Myocyte (in vitro differentiated cells): ENCODE data around the gene SCYGR2. TPM values are rescaled to one million over a fixed set of nuclear protein-coding genes. Genes with fewer than 3 reads are reported as not detected.

Experiments
- DNase-seq: peaks from one replicate; pipeline ENCODE4 v3.0.0-alpha.2; 2012; ENCODE audit warnings: low read depth
- polyA plus RNA-seq: library from polyadenylated mRNA; unstranded; fragments of >200 nt; gene quantifications from one replicate; pipeline ENCODE4 v1.2.1, GENCODE V29; 2012; ENCODE audit warnings: missing spikeins
- total RNA-seq: library from RNA; depleted of rRNA; stranded (reverse); fragments of >200 nt; gene quantifications from 2 replicates; pipeline ENCODE4 v1.2.3, GENCODE V29; 2014

Gene SCYGR2
- total RNA-seq = not detected in 2 replicates
- not detected for polyA plus RNA-seq

DNA sequence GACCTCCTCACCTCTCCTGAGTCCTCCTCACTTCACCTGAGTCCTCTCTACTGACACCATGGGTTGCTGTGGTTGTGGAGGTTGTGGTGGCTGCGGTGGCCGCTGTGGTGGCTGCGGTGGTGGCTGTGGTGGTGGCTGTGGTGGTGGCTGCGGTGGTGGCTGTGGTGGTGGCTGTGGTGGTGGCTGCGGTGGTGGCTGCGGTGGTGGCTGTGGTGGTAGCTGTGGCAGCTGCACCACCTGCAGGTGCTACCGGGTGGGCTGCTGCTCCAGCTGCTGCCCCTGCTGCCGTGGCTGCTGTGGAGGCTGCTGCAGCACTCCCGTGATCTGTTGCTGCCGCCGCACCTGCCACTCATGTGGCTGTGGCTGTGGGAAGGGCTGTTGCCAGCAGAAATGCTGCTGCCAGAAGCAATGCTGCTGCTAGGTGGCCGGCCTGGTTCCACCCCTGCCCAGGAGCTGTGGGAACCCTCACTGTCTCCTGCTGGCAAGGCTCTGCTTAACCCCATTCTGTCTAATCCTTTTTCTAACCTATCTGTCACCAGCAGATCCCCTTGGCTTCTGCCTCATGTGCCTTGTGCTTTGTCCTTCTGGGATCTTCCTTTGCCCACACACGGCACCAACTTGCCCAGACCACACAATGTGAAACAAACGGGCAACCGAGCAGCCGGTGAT lies at the start of gene SCYGR2:
Gene SCYGR2 (plus strand): TSS at position 59 of the 669 bp plus-strand sequence. CDS start 0 bp downstream, at position 59.
- DNase-seq = peak; percentile 32

DNA sequence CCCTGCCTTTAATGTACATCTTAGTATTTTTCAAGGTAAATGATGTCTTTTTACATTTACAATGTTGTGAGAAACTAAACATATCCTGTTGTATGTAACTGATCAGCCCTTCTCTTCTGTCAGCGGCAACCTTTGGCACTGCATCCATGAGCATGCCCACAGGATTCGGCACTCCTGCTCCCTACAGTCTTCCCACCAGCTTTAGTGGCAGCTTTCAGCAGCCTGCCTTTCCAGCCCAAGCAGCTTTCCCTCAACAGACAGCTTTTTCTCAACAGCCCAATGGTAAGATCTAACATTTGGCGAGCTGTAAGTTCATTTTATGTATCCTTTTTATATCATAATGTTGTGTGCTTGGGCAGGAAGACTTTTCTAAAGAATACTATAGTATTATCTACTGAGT lies 46.9 kb upstream of the SCYGR2 start:
- no peak for DNase-seq

DNA sequence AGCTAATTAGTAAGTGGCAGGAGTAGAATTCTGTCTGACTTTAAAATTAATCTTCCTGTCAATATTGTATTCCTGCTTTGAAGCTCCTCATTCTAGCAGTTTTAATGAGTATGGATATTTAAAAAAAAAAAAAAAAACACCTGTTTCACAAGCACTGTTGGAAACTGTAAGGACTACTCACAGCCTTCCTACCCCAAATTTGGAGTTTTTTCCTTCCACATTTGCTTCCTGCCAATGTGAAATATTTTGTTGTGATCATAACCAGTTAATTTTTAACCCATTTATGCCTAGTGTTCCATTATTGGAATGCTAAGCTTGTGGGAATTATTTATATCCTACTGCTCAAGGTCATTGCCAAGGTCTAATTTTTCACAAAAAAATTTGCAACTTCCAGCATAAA lies 36.1 kb upstream of the SCYGR2 start:
- no peak for DNase-seq

DNA sequence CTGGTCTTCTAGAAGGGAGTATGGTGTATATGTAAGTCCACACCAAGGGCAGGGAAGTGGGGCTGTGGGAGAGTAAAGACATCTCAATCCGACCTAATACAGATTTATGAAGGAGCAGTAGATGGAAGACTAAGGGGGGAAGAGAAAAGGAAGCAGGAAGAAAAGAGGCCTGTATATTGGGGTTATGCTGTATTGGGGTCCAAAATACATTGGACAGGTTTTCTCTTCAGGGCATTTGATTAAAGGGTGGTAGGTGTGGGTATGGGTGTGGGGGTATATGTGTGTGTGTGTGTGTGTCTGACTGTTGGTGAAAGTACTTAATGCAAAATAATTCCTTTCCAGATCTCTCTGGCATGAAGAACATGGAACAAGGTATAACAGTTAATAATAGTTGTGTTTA lies 33.6 kb upstream of the SCYGR2 start:
- DNase-seq = no peak

DNA sequence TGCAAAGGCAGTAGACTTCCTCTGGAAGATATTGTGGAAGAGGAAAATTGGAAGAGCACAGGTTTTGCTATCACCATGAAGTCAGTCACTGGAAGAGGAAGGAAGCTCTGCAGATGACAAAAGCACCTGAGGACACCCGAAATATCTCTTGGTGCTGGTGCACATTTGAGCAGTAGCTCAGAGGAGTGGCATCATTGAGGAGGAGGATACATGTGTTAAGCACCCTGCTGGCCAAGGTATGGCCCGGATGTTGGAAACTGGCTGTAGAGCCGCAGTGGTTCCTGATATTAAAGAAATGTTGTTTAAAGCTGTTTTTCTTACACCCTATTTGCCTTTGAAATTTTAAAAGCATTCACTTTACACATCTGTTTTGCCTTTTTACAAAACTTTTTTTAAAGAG lies 32.7 kb upstream of the SCYGR2 start:
- no peak for DNase-seq

GRCh38 chr2:227568852-227569169 lies 29.9 kb upstream of the SCYGR2 start:
- no peak for DNase-seq

DNA sequence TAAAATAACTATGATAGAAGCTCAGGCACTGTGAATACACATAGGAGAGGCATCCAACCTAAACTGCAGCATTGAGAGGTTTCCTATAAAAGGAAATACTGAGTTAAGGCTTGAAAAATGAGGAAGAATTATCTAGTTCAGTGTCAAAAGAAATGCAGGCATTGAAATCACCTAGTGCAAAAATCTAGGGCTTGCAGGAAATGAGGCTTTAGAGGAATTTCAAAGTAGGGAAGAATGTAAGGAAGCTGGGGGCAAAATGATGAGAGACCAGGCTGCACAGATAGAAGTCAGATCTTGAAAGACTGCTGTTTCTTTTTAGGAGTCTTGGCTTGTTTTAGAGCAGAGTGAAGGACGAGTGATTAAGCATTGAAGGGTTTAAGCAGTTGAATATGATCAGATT lies 28.1 kb upstream of the SCYGR2 start:
- no peak for DNase-seq

GRCh38 chr2:227576110-227576509 lies 22.6 kb upstream of the SCYGR2 start:
- DNase-seq = peak; percentile 92

DNA sequence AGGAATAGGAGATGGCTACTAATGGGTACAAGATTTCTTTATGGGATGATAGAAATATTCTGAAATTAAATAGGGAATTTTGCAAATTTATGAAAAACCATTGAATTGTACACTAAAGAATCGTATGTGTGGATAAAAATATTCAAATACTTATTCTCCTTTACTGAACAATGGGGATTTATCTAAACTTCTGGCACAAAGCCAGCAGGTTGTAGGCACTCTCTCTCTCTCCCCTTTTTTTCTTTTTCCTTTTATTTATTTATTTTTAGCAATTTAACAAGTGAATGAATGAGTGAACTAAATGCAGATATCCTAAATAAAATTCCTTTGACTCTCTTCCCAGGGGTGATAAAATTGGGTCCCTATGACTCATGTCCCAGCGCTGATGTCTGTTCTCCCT lies 21.9 kb upstream of the SCYGR2 start:
- peak; percentile 9 for DNase-seq

DNA sequence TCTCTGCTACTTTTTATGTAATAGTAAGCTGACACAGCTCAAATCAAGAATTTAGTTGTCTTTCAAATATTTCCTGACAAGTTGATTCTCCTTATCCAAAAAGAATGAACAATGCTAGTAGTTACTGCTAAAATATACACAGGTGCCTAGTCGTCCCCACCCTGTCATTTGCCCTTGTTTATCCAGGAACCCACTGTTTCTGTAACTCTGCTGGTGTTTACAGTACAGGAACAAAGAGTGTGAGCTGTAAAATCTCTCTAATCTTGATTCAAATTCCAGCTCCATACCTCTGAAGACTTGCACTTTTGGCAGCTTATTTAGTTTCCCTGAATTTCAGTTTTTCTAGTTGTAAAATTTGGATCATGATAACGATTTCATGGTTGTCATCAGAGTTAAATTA lies 21.1 kb upstream of the SCYGR2 start:
- DNase-seq = no peak

DNA sequence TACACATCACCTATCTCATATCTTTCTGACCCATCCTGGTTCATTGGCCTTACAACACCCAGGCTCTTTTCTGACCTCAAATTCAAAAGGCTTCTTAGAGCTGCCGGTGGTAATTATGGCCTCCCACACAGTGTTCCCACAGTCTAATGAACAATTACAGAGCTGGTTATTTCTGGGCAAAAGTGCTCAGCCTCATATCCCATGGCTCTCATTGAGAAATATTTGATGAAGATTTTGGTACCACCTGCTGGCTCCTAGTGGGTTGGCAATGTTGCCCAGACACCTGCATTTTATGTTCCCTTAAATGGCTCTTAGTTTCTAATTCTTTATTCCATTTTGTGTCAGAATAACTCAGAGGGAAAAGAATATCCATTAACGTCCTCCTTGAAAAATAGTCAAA lies 20.1 kb upstream of the SCYGR2 start:
- peak; percentile 20 for DNase-seq

DNA sequence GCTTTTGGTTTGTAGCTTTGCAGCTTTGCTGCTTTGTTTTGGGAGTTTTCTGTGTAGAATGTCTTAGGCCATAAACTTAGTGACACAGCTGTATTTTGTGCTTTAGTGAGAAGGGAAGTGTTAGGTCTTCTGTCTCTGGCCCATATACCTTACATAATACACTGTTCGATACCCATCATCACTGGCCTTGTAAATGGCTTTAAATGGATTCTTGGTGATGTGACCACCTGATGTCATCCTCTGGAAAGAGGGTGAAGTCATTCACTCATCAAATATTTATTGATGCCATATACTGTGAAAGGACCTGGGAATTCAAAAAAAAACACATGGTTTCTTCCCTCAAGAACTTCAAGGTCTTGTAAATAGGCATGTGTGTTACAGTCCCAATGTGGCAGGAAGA lies 18.9 kb upstream of the SCYGR2 start:
- no peak for DNase-seq

GRCh38 chr2:227582369-227582768 lies 16.3 kb upstream of the SCYGR2 start:
- no peak for DNase-seq

DNA sequence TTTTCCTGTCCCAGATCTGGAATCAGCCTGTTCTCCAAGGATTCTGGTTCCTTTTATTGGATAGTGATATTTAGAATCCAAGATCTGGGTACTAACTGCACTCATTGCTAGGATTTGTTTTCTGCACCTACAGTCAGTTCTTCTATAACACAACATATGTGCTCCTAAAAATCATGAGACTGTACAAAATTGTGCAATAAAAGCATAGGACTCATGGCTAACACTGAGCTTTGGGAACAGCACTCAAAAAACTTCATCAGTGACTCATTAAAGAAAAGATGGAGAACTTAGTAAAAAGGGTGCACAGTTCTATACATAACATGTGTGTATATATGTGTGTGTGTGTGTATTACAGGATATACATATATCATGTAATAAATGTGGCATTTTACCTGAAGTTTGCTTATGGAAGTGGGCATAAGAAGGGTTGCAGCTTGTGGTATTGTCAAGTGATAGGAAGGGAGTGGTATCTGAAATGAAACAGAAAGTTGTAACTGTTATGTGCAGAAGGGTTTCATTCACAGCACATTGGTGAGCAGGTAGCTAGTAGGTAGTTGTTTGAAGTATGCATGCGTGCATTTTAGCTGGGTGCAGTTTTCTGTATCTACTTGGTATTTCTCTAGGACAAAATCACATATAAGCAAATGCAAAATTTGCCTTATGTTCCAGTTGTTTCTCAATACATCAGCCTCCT lies 5.9 kb upstream of the SCYGR2 start:
- DNase-seq = no peak

DNA sequence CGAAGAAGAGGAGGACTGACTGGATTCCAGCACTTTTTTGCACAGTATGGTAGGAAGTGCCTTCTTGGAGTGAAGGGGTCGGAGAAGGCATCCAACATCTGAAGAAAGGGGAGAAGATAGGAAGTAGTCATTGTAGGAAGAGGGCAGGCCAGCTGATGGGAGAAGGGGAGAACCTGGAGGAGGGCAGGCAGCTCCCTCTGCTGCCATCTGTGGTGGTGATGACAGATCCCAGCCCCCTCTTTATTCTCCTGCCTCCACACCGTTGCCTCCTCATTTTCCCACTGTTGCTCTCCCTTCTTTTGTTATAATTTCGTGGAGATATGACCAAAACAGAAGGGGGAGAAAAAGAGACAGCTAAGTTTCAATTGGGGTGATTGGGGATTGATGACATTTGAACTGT lies 2.9 kb upstream of the SCYGR2 start:
- DNase-seq = no peak

- DNase-seq = no peak
These were observed 1.7 kb upstream of the SCYGR2 start for GRCh38 chr2:227597036-227597435.

GRCh38 chr2:227597998-227598397 lies 695 bp upstream of the SCYGR2 start:
- DNase-seq = no peak

DNA sequence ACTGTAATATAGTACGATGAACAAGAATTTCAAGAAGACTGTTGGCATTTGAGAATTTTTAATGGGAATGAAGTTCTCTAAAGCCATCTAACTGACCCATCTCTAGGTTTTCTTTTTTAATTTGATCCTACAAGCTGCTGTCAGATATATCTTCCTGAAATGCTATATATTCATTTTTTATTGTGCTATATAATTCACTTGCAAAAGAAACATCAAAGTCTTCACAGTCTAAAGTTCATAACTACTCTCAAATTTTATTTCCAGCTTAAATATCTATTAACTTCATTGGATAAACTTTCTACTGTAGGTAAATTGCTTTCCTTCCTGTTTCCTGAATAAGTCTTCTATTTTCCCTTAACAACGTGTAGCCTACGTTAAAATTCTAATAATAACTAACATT lies 3.7 kb downstream of the SCYGR2 start:
- DNase-seq = no peak

GRCh38 chr2:227606476-227606875 lies 7.8 kb downstream of the SCYGR2 start:
- DNase-seq = no peak

DNA sequence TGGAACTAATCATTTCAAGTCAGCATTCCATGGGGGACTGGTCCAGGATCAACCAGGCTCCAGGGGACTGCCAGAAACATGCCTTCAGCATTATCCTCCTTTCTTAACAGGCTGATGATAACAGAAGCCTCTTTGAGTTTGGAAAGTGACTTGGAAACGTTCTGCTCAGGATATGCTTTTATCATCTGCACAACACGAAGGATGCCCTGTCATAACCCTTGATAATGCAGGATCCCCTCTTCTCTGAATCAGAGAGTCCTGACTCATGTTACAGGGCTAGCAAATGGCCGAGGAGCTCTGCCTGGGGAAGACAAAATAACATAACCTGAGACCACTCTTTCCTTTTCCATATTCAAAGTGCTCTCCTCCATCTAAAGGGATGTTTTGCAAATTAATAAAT lies 9.2 kb downstream of the SCYGR2 start:
- no peak for DNase-seq

- DNase-seq = no peak
These were observed 10.1 kb downstream of the SCYGR2 start for GRCh38 chr2:227608561-227609338.

GRCh38 chr2:227610123-227610522 lies 11.4 kb downstream of the SCYGR2 start:
- no peak for DNase-seq
